ENCODE data around the gene IFIT2. TPM values are rescaled to one million over a fixed set of nuclear protein-coding genes. Genes with fewer than 3 reads are reported as not detected.
"Not testable (repeated sequence)": the region's sequence is repeated elsewhere in the genome, so short reads cannot be mapped to it uniquely, and the experiment has no call there.

IFIT2 gene
- total RNA-seq, 1 experiment from 2014 or later: 1.7 TPM

GRCh38 chr10:89330537-89331212, 28.8 kb downstream of the IFIT2 start:
- intact Hi-C loops (cut with micrococcal nuclease; ENCODE audit: unreplicated experiment): no loop called here
- peaks cover 34% of the 10 kb centered on the region for H3K4me1 ChIP-seq (ENCODE audit: insufficient read depth, low read length, poor library complexity, severe bottlenecking)
- no peak overlapping the region for H3K27ac ChIP-seq (ENCODE audit: low read depth, low read length, poor library complexity, severe bottlenecking)
- no TSS peak for BruUV-seq (replicated peaks)
- DNase-seq (ENCODE audit: low spot score): no peak
- H3K27me3 ChIP-seq (replicated peaks; ENCODE audit: insufficient read depth, low read depth, low read length, poor library complexity): no peaks in the 10 kb centered on the region
- no peaks in the 10 kb centered on the region for H3K9me3 ChIP-seq (ENCODE audit: low read depth, low read length, poor library complexity, severe bottlenecking)
- no peak overlapping the region for H3K4me3 ChIP-seq (ENCODE audit: low read depth, low read length, poor library complexity, severe bottlenecking)
- ChIA-PET POLR2A (ENCODE audit: low non-redundant PET) (no interaction called here), CTCF (no interaction called here)
- TF ChIP-seq, protein P1, sequence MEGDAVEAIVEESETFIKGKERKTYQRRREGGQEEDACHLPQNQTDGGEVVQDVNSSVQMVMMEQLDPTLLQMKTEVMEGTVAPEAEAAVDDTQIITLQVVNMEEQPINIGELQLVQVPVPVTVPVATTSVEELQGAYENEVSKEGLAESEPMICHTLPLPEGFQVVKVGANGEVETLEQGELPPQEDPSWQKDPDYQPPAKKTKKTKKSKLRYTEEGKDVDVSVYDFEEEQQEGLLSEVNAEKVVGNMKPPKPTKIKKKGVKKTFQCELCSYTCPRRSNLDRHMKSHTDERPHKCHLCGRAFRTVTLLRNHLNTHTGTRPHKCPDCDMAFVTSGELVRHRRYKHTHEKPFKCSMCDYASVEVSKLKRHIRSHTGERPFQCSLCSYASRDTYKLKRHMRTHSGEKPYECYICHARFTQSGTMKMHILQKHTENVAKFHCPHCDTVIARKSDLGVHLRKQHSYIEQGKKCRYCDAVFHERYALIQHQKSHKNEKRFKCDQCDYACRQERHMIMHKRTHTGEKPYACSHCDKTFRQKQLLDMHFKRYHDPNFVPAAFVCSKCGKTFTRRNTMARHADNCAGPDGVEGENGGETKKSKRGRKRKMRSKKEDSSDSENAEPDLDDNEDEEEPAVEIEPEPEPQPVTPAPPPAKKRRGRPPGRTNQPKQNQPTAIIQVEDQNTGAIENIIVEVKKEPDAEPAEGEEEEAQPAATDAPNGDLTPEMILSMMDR (conservative IDR thresholded peaks at IDR 0.05; ENCODE audit: low read depth, low read length): no peak
- no peak for TF ChIP-seq EZH2 (IDR thresholded peaks at IDR 0.05; ENCODE audit: borderline replicate concordance, low read depth, low read length, poor library complexity, severe bottlenecking)
- H3K36me3 ChIP-seq (ENCODE audit: insufficient read depth, low read length, poor library complexity, severe bottlenecking): no peaks in the 10 kb centered on the region

- H3K27me3 ChIP-seq (replicated peaks; ENCODE audit: insufficient read depth, low read depth, low read length, poor library complexity); BruUV-seq (replicated peaks); H3K27ac ChIP-seq (ENCODE audit: low read depth, low read length, poor library complexity, severe bottlenecking); H3K4me3 ChIP-seq (ENCODE audit: low read depth, low read length, poor library complexity, severe bottlenecking); H3K36me3 ChIP-seq (ENCODE audit: insufficient read depth, low read length, poor library complexity, severe bottlenecking); H3K9me3 ChIP-seq (ENCODE audit: low read depth, low read length, poor library complexity, severe bottlenecking); intact Hi-C loops (cut with micrococcal nuclease; ENCODE audit: unreplicated experiment); DNase-seq (ENCODE audit: low spot score): not testable (repeated sequence)
- POLR2A ChIA-PET (ENCODE audit: low non-redundant PET): interaction anchor here (0.6 kb wide), 1 partner anchor 310 kb away, joined by 4 read pairs; no protein-coding TSS in a partner anchor
- CTCF ChIA-PET: interaction anchor here (0.6 kb wide), 1 partner anchor 88 kb away, joined by 4 read pairs; no protein-coding TSS in a partner anchor
- peaks cover 34% of the 10 kb centered on the region for H3K4me1 ChIP-seq (ENCODE audit: insufficient read depth, low read length, poor library complexity, severe bottlenecking)
These were observed 29.8 kb downstream of the IFIT2 start for GRCh38 chr10:89331487-89332122.

DNA sequence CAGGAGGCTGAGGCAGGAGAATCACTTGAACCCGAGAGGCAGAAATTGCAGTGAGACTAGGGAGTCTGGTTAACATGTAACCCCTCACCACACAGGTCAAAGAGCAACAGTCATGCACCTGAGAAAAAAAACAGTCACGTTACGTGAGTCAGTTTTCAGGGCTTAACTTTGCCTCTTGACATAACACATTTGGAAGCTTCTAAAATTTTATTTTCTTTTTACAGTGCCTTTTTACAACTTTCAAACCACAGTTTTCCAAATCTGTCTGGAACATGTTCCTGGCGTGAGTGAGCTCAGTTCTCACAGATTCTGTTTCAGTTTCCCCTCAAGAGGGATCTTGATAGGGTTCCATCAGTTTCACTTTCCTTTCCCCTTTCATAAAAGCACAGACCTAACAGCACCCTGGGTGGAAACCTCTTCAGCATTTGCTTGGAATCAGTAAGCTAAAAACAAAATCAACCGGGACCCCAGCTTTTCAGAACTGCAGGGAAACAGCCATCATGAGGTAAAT, 30.3 kb downstream of the IFIT2 start:
- Histone ChIP-seq H3K27ac (ENCODE audit: low read depth, low read length, poor library complexity, severe bottlenecking) (peak overlapping the region; percentile 71), H3K36me3 (ENCODE audit: insufficient read depth, low read length, poor library complexity, severe bottlenecking) (no peaks in the 10 kb centered on the region), H3K4me1 (ENCODE audit: insufficient read depth, low read length, poor library complexity, severe bottlenecking) (peaks cover 33% of the 10 kb centered on the region), H3K27me3 (replicated peaks; ENCODE audit: insufficient read depth, low read depth, low read length, poor library complexity) (no peaks in the 10 kb centered on the region), H3K9me3 (ENCODE audit: low read depth, low read length, poor library complexity, severe bottlenecking) (no peaks in the 10 kb centered on the region), H3K4me3 (ENCODE audit: low read depth, low read length, poor library complexity, severe bottlenecking) (peak overlapping the region; percentile 23)
- POLR2A ChIA-PET (ENCODE audit: low non-redundant PET): interaction anchor here (0.6 kb wide), 1 partner anchor 310 kb away, joined by 4 read pairs; no protein-coding TSS in a partner anchor
- intact Hi-C loops (cut with micrococcal nuclease; ENCODE audit: unreplicated experiment): no loop called here
- CTCF ChIA-PET: interaction anchor here (0.6 kb wide), 1 partner anchor 87 kb away, joined by 4 read pairs; no protein-coding TSS in a partner anchor
- no TSS peak for BruUV-seq (replicated peaks)
- TF ChIP-seq, protein P1 (conservative IDR thresholded peaks at IDR 0.05; ENCODE audit: low read depth, low read length): no peak
- TF ChIP-seq EZH2 (IDR thresholded peaks at IDR 0.05; ENCODE audit: borderline replicate concordance, low read depth, low read length, poor library complexity, severe bottlenecking): no peak
- peak; percentile 34 for DNase-seq (ENCODE audit: low spot score)

Measured in A673 (cell line).